Keratinocyte (primary cell): Measurements from ENCODE around the gene CMTM7. TPM values are rescaled to one million over a fixed set of nuclear protein-coding genes. Genes with fewer than 3 reads are reported as not detected.

ENCODE experiments used
- DNase-seq: peaks from one replicate; pipeline ENCODE4 v3.0.0-alpha.2; 2011; ENCODE audit warnings: low read depth, missing footprints, low spot score
- FAIRE-seq: peaks from 2 replicates; lab custom pipeline; 2011; peaks lifted over from hg19 to GRCh38; lab: Jason Lieb, UNC
- H2AFZ ChIP-seq: 2 replicates; pipeline ENCODE4 v1.6.0; 2012; ENCODE audit warnings: low read length, control low read depth, inconsistent platforms; ENCODE audit not compliant: control insufficient read depth
- H3K27ac ChIP-seq: 2 replicates; pipeline ENCODE4 v1.5.1; 2011; ENCODE audit warnings: low read length; ENCODE audit not compliant: control insufficient read depth, insufficient read depth
- H3K27me3 ChIP-seq: 3 replicates; pipeline ENCODE4 v1.6.0; 2011; ENCODE audit warnings: low read length; ENCODE audit not compliant: control insufficient read depth, insufficient read depth; ENCODE audit errors: extremely low read depth
- H3K36me3 ChIP-seq, 2 experiments: 2 replicates in 1 of 2; 3 replicates in 1 of 2; pipeline ENCODE4 v1.5.1; 2011; ENCODE audit warnings: low read length in 2 of 2, mild to moderate bottlenecking in 1 of 2; ENCODE audit not compliant: control insufficient read depth in 2 of 2, insufficient read depth in 2 of 2; ENCODE audit errors: extremely low read depth in 1 of 2
- H3K4me1 ChIP-seq: 3 replicates; pipeline ENCODE4 v1.5.1; 2011; ENCODE audit warnings: low read length; ENCODE audit not compliant: control insufficient read depth, insufficient read depth; ENCODE audit errors: extremely low read depth
- H3K4me2 ChIP-seq: 3 replicates; pipeline ENCODE4 v1.6.0; 2011; ENCODE audit warnings: low read depth, low read length; ENCODE audit not compliant: control insufficient read depth, insufficient read depth; ENCODE audit errors: extremely low read depth
- H3K4me3 ChIP-seq, 3 experiments: fragments of 200-600 bp in 1 of 3; sonication (generic) in 1 of 3; 2 replicates in 2 of 3; 3 replicates in 1 of 3; pipeline ENCODE4 v1.5.1; 2011 to 2016; ENCODE audit warnings: low read length in 3 of 3, mild to moderate bottlenecking in 3 of 3, control low read depth in 2 of 3, inconsistent platforms in 1 of 3, low read depth in 1 of 3, mixed read lengths in 1 of 3, mixed run types in 1 of 3, moderate library complexity in 1 of 3; ENCODE audit not compliant: control insufficient read depth in 2 of 3, insufficient read depth in 2 of 3; ENCODE audit errors: extremely low read depth in 1 of 3
- H3K79me2 ChIP-seq: 2 replicates; pipeline ENCODE4 v1.6.0; 2012; ENCODE audit warnings: low read length; ENCODE audit not compliant: control insufficient read depth, insufficient read depth
- H3K9ac ChIP-seq: 3 replicates; pipeline ENCODE4 v1.6.0; 2011; ENCODE audit warnings: low read length; ENCODE audit not compliant: control insufficient read depth, insufficient read depth; ENCODE audit errors: extremely low read depth
- H3K9me1 ChIP-seq: 3 replicates; pipeline ENCODE4 v1.6.0; 2011; ENCODE audit warnings: low read length; ENCODE audit not compliant: control insufficient read depth, insufficient read depth; ENCODE audit errors: extremely low read depth
- H3K9me3 ChIP-seq: 2 replicates; pipeline ENCODE4 v1.5.1; 2012; ENCODE audit warnings: low read depth, low read length; ENCODE audit not compliant: control insufficient read depth
- H4K20me1 ChIP-seq: 3 replicates; pipeline ENCODE4 v1.6.0; 2011; ENCODE audit warnings: low read length; ENCODE audit not compliant: control insufficient read depth, insufficient read depth; ENCODE audit errors: extremely low read depth
- CTCF ChIP-seq, 3 experiments: IDR thresholded peaks in 1 of 3; conservative IDR thresholded peaks in 1 of 3; optimal IDR thresholded peaks in 1 of 3; 2 replicates in 2 of 3; 3 replicates in 1 of 3; pipeline versions ENCODE3 to v1.5.1; 2011; ENCODE audit warnings: low read length in 3 of 3, mild to moderate bottlenecking in 3 of 3, moderate library complexity in 2 of 3, control low read depth in 1 of 3, inconsistent platforms in 1 of 3; ENCODE audit not compliant: insufficient read depth in 2 of 3; ENCODE audit errors: extremely low read depth in 1 of 3
- EZH2 ChIP-seq: IDR thresholded peaks from one replicate; pipeline ENCODE4 v1.6.1; 2012; ENCODE audit warnings: inconsistent platforms, mild to moderate bottlenecking, low read length, moderate library complexity
- dilution Hi-C: fragments of 300-500 bp; cut with MboI; formaldehyde crosslinking; loops from one replicate; pipeline ENCODE4 v1.7.0; 2020; ENCODE audit warnings: low sequenced_read_pairs; ENCODE audit not compliant: extremely low pct_ligation_motif_present
- polyA plus RNA-seq, 5 experiments: library from polyadenylated mRNA; depleted of rRNA in 3 of 5; stranded (reverse) in 3 of 5; stranded (forward) in 1 of 5; unstranded in 1 of 5; fragments of >200 nt; gene quantifications; 1 replicate in 1 of 5; 2 replicates in 3 of 5; 3 replicates in 1 of 5; pipeline versions ENCODE4 v1.2.1 to v1.2.3, GENCODE V29; 2011 to 2012; ENCODE audit warnings: missing spikeins in 2 of 5, low read depth in 1 of 5, low replicate concordance in 1 of 5

CMTM7 gene
- polyA plus RNA-seq, 1 donor (not counting 4 experiments of a cell fraction or from before 2014, with no cell fraction given) = 47.2 TPM

GRCh38 chr3:32405711-32406323 is 14.2 kb downstream of the CMTM7 start:
- Histone ChIP-seq H3K9me1 (no peaks in the 10 kb centered on the region), H3K4me1 (peaks cover 49% of the 10 kb centered on the region), H3K27me3 (no peaks in the 10 kb centered on the region), H3K4me2 (no peak overlapping the region), H4K20me1 (no peaks in the 10 kb centered on the region), H2AFZ (no peak overlapping the region), H3K9ac (no peak overlapping the region), H3K79me2 (peaks cover 78% of the 10 kb centered on the region), H3K27ac (no peak overlapping the region), H3K9me3 (no peaks in the 10 kb centered on the region), H3K4me3 (no peak overlapping the region), H3K36me3 (peaks cover 5 to 8% of the 10 kb centered on the region in 2 experiments)
- DNase-seq (no peak), FAIRE-seq (no peak)
- TF ChIP-seq CTCF (optimal IDR thresholded peaks at IDR 0.05 in 1 of 3, IDR thresholded peaks at IDR 0.05 in 1 of 3, conservative IDR thresholded peaks at IDR 0.05 in 1 of 3; ENCODE audit: extremely low read depth in 1 of 3, insufficient read depth in 2 of 3, low read length in 3 of 3) (no peak), EZH2 (no peak)
- dilution Hi-C loops = no loop called here

GRCh38 chr3:32406486-32407408 is 15.1 kb downstream of the CMTM7 start:
- dilution Hi-C loops = no loop called here
- H3K27me3 ChIP-seq = no peaks in the 10 kb centered on the region

More at GRCh38 chr3:32406486-32407408, 15.1 kb downstream of the CMTM7 start:
- Histone ChIP-seq H3K4me3 (peak overlapping the region in 2 of 3 experiments; percentile 1 to 10), H3K9ac (peak overlapping the region; percentile 26), H3K27ac (peak overlapping the region; percentile 81), H3K4me1 (peaks cover 41% of the 10 kb centered on the region), H2AFZ (no peak overlapping the region), H3K36me3 (peaks cover 5 to 8% of the 10 kb centered on the region in 2 experiments), H3K4me2 (peak overlapping the region; percentile 71), H3K9me1 (no peaks in the 10 kb centered on the region), H4K20me1 (no peaks in the 10 kb centered on the region), H3K9me3 (no peaks in the 10 kb centered on the region), H3K79me2 (peaks cover 78% of the 10 kb centered on the region)
- FAIRE-seq (peak; percentile 98), DNase-seq (no peak)
- TF ChIP-seq CTCF (optimal IDR thresholded peaks at IDR 0.05 in 1 of 3, IDR thresholded peaks at IDR 0.05 in 1 of 3, conservative IDR thresholded peaks at IDR 0.05 in 1 of 3; ENCODE audit: extremely low read depth in 1 of 3, insufficient read depth in 2 of 3, low read length in 3 of 3) (no peak), EZH2 (no peak)
